Stimulated activated CD4-positive, alpha-beta T cell treated with anti-CD3 and anti-CD28 coated beads, Interleukin-4, amount 100 ng/mL, for 4 hours (primary cell): ENCODE measurements around the gene COQ4.

ENCODE experiments used
- DNase-seq, 2 experiments: peaks; one replicate each; pipeline ENCODE4 v3.0.0-alpha.2; 2020

The COQ4 gene

GRCh38 chr9:128383007-128383753 lies 60.5 kb downstream of the COQ4 start:
- DNase-seq: no peak
